HepG2 (cell line): Measurements from ENCODE around the gene SLC23A3. TPM values are rescaled to one million over a fixed set of nuclear protein-coding genes. Genes with fewer than 3 reads are reported as not detected.

Experiments used
- CBX1 ChIP-seq: IDR thresholded peaks from one replicate; pipeline ENCODE4 v1.6.1; 2016; ENCODE audit warnings: antibody characterized with exemption, low read depth
- CREM ChIP-seq, 2 experiments: sonication (generic) in 1 of 2; formaldehyde crosslinking in 1 of 2; IDR thresholded peaks; 2 replicates each; pipeline versions ENCODE4 v1.4.0 to v1.6.1; 2016 to 2020; ENCODE audit warnings: antibody characterized with exemption in 1 of 2, mild to moderate bottlenecking in 1 of 2, missing genetic modification reagents in 1 of 2
- DRAP1 ChIP-seq: IDR thresholded peaks from 2 replicates; pipeline ENCODE4 v1.6.1; 2016; ENCODE audit warnings: missing genetic modification reagents, missing compliant biosample characterization
- FOXA1 ChIP-seq, 2 experiments: fragments of 450-650 bp in 1 of 2; sonication (generic) in 1 of 2; formaldehyde crosslinking in 1 of 2; IDR thresholded peaks; 2 replicates each; pipeline versions ENCODE4 v1.4.0 to v1.6.1; 2016 to 2020; ENCODE audit warnings: missing genetic modification reagents in 1 of 2
- GATAD2A ChIP-seq: IDR thresholded peaks from 2 replicates; pipeline ENCODE4 v1.6.1; 2016
- NFIB ChIP-seq: sonication (generic); formaldehyde crosslinking; IDR thresholded peaks from 2 replicates; pipeline ENCODE4 v1.9.0; 2021; ENCODE audit warnings: missing genetic modification reagents, mild to moderate bottlenecking, borderline replicate concordance
- PCBP1 ChIP-seq: fragments of 200-400 bp; formaldehyde crosslinking; IDR thresholded peaks from 2 replicates; pipeline ENCODE4 v1.6.1; 2017; ENCODE audit warnings: mild to moderate bottlenecking, low read depth, low read length, borderline replicate concordance
- SMARCC2 ChIP-seq: fragments of 450-650 bp; IDR thresholded peaks from 2 replicates; pipeline ENCODE4 v1.6.1; 2017; ENCODE audit warnings: antibody characterized with exemption, mild to moderate bottlenecking
- SRSF4 ChIP-seq: fragments of 200-400 bp; formaldehyde crosslinking; IDR thresholded peaks from one replicate; pipeline ENCODE4 v1.6.1; 2018; ENCODE audit warnings: mild to moderate bottlenecking, low read depth, low read length, moderate library complexity; ENCODE audit not compliant: poor library complexity, severe bottlenecking
- ZNF468 ChIP-seq: sonication (generic); formaldehyde crosslinking; IDR thresholded peaks from 2 replicates; pipeline ENCODE4 v1.8.0; 2022; ENCODE audit warnings: mild to moderate bottlenecking, moderate library complexity, missing genetic modification reagents
- ZNF816 ChIP-seq: sonication (generic); formaldehyde crosslinking; IDR thresholded peaks from 2 replicates; pipeline ENCODE4 v1.8.0; 2022; ENCODE audit warnings: missing genetic modification reagents, mild to moderate bottlenecking, borderline replicate concordance
- polyA plus RNA-seq, 8 experiments: library from polyadenylated mRNA; depleted of rRNA in 3 of 8; stranded (reverse) in 7 of 8; unstranded in 1 of 8; fragments of >200 nt; fragmentation: Illumina TruSeq in 4 of 8; extraction: Trizol in 4 of 8; gene quantifications; 2 replicates each; pipeline versions ENCODE4 v1.2.1 to v1.2.3, GENCODE V29; 2011 to 2016; ENCODE audit warnings: low read depth in 4 of 8, missing spikeins in 1 of 8, mixed read lengths in 1 of 8; ENCODE audit not compliant: insufficient read depth in 1 of 8
- total RNA-seq, 5 experiments: library from RNA; depleted of rRNA; stranded (reverse); fragments of >200 nt; fragmentation: Illumina TruSeq; extraction: Trizol; gene quantifications; 2 replicates each; pipeline ENCODE4 v1.2.3, GENCODE V29; 2016; ENCODE audit warnings: low read depth in 1 of 5
- TF ChIP-seq, protein P1 (sequence below): sonication (generic); formaldehyde crosslinking; IDR thresholded peaks from 2 replicates; pipeline ENCODE4 v1.4.0; 2020; ENCODE audit warnings: missing genetic modification reagents, borderline replicate concordance
- TF ChIP-seq, protein P2 (sequence below): sonication (generic); formaldehyde crosslinking; IDR thresholded peaks from 2 replicates; pipeline ENCODE4 v1.5.0; 2020; ENCODE audit warnings: missing genetic modification reagents, mild to moderate bottlenecking, borderline replicate concordance
- TF ChIP-seq, protein P3 (sequence below): sonication (generic); formaldehyde crosslinking; IDR thresholded peaks from 2 replicates; pipeline ENCODE4 v1.4.0; 2020; ENCODE audit warnings: mild to moderate bottlenecking, missing genetic modification reagents, borderline replicate concordance
- TF ChIP-seq, protein P4 (sequence below): sonication (generic); formaldehyde crosslinking; IDR thresholded peaks from 2 replicates; pipeline ENCODE4 v1.5.0; 2020; ENCODE audit warnings: missing genetic modification reagents

Gene SLC23A3
- total and polyA plus RNA-seq, 2 of the 13 experiments (the other 11 are each of a cell fraction or from before 2014, with no cell fraction given), result 0.38 to 0.78 TPM

DNA sequence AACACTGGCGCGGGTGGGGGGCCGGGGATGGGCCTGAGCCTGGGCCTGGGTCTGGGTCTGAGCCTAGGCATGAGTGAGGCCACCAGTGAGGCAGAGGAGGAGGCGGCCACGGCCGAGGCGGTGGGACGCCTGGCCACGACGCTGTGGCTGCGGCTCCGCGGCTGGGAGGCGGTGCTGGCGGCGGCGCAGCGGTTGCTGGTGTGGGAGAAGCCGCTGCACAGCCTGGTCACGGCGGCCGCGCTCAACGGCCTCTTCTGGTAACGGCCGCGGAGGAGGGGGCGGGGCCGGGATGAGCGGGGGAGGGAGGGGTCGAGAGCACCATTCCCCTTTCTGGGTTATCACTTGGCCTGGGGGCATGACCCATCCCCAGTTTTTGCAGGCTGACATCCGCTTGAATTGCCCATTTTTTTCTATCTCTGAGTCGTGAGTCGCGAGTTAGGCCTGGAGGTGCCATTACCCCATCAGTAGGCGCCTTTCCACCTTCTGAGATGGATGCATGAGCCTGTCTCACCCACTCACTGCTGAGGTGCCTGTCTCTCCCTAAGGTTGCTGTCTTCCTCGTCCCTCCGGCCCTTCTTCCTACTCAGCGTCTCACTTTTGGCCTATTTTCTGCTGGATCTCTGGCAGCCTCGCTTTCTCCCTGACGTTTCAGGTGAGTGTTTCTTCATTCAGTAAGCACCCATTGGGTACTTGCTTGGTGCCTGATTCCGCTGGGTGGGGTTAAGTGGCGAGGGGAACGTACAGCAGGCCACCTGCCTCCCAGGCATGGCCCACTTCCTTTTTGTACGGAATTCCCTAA, 8.7 kb upstream of the SLC23A3 start (continued):
- TF ChIP-seq, protein P1, sequence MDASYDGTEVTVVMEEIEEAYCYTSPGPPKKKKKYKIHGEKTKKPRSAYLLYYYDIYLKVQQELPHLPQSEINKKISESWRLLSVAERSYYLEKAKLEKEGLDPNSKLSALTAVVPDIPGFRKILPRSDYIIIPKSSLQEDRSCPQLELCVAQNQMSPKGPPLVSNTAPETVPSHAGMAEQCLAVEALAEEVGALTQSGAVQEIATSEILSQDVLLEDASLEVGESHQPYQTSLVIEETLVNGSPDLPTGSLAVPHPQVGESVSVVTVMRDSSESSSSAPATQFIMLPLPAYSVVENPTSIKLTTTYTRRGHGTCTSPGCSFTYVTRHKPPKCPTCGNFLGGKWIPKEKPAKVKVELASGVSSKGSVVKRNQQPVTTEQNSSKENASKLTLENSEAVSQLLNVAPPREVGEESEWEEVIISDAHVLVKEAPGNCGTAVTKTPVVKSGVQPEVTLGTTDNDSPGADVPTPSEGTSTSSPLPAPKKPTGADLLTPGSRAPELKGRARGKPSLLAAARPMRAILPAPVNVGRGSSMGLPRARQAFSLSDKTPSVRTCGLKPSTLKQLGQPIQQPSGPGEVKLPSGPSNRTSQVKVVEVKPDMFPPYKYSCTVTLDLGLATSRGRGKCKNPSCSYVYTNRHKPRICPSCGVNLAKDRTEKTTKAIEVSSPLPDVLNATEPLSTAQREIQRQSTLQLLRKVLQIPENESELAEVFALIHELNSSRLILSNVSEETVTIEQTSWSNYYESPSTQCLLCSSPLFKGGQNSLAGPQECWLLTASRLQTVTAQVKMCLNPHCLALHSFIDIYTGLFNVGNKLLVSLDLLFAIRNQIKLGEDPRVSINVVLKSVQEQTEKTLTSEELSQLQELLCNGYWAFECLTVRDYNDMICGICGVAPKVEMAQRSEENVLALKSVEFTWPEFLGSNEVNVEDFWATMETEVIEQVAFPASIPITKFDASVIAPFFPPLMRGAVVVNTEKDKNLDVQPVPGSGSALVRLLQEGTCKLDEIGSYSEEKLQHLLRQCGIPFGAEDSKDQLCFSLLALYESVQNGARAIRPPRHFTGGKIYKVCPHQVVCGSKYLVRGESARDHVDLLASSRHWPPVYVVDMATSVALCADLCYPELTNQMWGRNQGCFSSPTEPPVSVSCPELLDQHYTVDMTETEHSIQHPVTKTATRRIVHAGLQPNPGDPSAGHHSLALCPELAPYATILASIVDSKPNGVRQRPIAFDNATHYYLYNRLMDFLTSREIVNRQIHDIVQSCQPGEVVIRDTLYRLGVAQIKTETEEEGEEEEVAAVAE (CRISPR knock-in tag), result no peak
- TF ChIP-seq PCBP1 (no peak), GATAD2A (CRISPR knock-in tag) (no peak), ZNF816 (CRISPR knock-in tag) (no peak), DRAP1 (CRISPR knock-in tag) (no peak), ZNF468 (CRISPR knock-in tag) (no peak), CREM (IDR thresholded peaks at IDR 0.05) (no peak), CREM (CRISPR knock-in tag; IDR thresholded peaks at IDR 0.05) (no peak), CBX1 (peak; percentile 2), SRSF4 (no peak), FOXA1 (IDR thresholded peaks at IDR 0.05) (no peak), FOXA1 (CRISPR knock-in tag; IDR thresholded peaks at IDR 0.05) (no peak), SMARCC2 (no peak), NFIB (CRISPR knock-in tag) (no peak)
- TF ChIP-seq, protein P2, sequence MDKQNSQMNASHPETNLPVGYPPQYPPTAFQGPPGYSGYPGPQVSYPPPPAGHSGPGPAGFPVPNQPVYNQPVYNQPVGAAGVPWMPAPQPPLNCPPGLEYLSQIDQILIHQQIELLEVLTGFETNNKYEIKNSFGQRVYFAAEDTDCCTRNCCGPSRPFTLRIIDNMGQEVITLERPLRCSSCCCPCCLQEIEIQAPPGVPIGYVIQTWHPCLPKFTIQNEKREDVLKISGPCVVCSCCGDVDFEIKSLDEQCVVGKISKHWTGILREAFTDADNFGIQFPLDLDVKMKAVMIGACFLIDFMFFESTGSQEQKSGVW (CRISPR knock-in tag), result no peak
- TF ChIP-seq, protein P3, sequence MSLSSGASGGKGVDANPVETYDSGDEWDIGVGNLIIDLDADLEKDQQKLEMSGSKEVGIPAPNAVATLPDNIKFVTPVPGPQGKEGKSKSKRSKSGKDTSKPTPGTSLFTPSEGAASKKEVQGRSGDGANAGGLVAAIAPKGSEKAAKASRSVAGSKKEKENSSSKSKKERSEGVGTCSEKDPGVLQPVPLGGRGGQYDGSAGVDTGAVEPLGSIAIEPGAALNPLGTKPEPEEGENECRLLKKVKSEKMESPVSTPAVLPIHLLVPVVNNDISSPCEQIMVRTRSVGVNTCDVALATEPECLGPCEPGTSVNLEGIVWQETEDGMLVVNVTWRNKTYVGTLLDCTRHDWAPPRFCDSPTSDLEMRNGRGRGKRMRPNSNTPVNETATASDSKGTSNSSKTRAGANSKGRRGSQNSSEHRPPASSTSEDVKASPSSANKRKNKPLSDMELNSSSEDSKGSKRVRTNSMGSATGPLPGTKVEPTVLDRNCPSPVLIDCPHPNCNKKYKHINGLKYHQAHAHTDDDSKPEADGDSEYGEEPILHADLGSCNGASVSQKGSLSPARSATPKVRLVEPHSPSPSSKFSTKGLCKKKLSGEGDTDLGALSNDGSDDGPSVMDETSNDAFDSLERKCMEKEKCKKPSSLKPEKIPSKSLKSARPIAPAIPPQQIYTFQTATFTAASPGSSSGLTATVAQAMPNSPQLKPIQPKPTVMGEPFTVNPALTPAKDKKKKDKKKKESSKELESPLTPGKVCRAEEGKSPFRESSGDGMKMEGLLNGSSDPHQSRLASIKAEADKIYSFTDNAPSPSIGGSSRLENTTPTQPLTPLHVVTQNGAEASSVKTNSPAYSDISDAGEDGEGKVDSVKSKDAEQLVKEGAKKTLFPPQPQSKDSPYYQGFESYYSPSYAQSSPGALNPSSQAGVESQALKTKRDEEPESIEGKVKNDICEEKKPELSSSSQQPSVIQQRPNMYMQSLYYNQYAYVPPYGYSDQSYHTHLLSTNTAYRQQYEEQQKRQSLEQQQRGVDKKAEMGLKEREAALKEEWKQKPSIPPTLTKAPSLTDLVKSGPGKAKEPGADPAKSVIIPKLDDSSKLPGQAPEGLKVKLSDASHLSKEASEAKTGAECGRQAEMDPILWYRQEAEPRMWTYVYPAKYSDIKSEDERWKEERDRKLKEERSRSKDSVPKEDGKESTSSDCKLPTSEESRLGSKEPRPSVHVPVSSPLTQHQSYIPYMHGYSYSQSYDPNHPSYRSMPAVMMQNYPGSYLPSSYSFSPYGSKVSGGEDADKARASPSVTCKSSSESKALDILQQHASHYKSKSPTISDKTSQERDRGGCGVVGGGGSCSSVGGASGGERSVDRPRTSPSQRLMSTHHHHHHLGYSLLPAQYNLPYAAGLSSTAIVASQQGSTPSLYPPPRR (CRISPR knock-in tag), result no peak
- TF ChIP-seq, protein P4, sequence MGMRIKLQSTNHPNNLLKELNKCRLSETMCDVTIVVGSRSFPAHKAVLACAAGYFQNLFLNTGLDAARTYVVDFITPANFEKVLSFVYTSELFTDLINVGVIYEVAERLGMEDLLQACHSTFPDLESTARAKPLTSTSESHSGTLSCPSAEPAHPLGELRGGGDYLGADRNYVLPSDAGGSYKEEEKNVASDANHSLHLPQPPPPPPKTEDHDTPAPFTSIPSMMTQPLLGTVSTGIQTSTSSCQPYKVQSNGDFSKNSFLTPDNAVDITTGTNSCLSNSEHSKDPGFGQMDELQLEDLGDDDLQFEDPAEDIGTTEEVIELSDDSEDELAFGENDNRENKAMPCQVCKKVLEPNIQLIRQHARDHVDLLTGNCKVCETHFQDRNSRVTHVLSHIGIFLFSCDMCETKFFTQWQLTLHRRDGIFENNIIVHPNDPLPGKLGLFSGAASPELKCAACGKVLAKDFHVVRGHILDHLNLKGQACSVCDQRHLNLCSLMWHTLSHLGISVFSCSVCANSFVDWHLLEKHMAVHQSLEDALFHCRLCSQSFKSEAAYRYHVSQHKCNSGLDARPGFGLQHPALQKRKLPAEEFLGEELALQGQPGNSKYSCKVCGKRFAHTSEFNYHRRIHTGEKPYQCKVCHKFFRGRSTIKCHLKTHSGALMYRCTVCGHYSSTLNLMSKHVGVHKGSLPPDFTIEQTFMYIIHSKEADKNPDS (CRISPR knock-in tag), result no peak
